Measurements from ENCODE around the gene GLRX5. TPM values are rescaled to one million over a fixed set of nuclear protein-coding genes. Genes with fewer than 3 reads are reported as not detected.

The GLRX5 gene
- total RNA-seq, 1 experiment from 2014 or later = 62.2 TPM

DNA sequence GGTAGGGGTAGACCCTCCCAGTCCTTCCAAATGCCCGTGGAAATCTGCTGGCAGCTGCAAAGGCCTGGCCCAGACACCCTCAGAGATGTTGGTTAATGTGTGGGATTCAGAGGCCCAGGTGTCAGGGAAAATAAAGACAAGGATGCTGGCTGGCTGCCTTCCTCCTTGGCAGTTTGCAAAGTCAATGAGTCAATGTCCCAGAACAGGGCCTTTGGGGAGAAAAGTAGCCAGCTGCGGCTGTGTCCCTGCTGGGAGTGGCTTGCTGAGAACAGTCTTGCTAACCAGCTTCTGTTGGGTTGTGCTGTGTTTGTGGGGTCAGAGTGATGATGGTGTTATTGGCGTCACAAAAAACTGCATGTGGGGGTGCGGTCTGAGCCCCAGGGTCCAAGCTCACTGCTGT, 29.2 kb downstream of the GLRX5 start:
- Mint-ChIP-seq H3K27ac (peak overlapping the region in 1 of 3 experiments; percentile 76; a peak in 1 of 7 replicates), H3K9me3 (peaks cover 0 to 2% of the 10 kb centered on the region in 2 experiments; a peak in 2 of 5 replicates)

More for the DNA sequence above, 29.2 kb downstream of the GLRX5 start:
- no CpG with 5 or more reads among the region's 4 CpGs for WGBS (ENCODE audit: extremely low coverage, insufficient read length, low lambda C conversion rate)
- no peaks in the 10 kb centered on the region for H3K36me3 Mint-ChIP-seq (ENCODE audit: insufficient read depth in 1 of 3, low read depth in 3 of 3)
- no peak overlapping the region for H4K8ac ChIP-seq (replicated peaks; ENCODE audit: insufficient read length, low read depth, low read length)
- H2BK5ac ChIP-seq (ENCODE audit: insufficient read length, low read length) = no peak overlapping the region
- no peak overlapping the region for H3T11ph ChIP-seq (ENCODE audit: low read length)
- no peak overlapping the region for H2AK5ac ChIP-seq (ENCODE audit: insufficient read length, low read length)
- no peak overlapping the region for H3K23ac ChIP-seq (ENCODE audit: insufficient read length, low read depth, low read length)
- no peak overlapping the region for H3K4ac ChIP-seq (ENCODE audit: low read depth, low read length)
- peaks cover 29% of the 10 kb centered on the region for H3K27me3 Mint-ChIP-seq (ENCODE audit: low read depth)
- H3K79me1 ChIP-seq (ENCODE audit: insufficient read depth, low read depth, low read length, poor library complexity, severe bottlenecking) = no peaks in the 10 kb centered on the region
- no peak overlapping the region for H3K4me3 Mint-ChIP-seq
- no peak overlapping the region for H3K27ac ChIP-seq (ENCODE audit: insufficient read length, low read depth, low read length)
- no peak overlapping the region for H4K5ac ChIP-seq (ENCODE audit: insufficient read length, low read depth, low read length)
- no peak overlapping the region for H2BK20ac ChIP-seq (ENCODE audit: low read depth, low read length, poor library complexity, severe bottlenecking)
- H3K27me3 ChIP-seq (ENCODE audit: insufficient read depth, low read length) = no peaks in the 10 kb centered on the region
- H2BK12ac ChIP-seq (ENCODE audit: insufficient read length, low read depth, low read length) = no peak overlapping the region
- no peak overlapping the region for H3K14ac ChIP-seq (ENCODE audit: insufficient read depth, low read length)
- TF ChIP-seq, protein P1, sequence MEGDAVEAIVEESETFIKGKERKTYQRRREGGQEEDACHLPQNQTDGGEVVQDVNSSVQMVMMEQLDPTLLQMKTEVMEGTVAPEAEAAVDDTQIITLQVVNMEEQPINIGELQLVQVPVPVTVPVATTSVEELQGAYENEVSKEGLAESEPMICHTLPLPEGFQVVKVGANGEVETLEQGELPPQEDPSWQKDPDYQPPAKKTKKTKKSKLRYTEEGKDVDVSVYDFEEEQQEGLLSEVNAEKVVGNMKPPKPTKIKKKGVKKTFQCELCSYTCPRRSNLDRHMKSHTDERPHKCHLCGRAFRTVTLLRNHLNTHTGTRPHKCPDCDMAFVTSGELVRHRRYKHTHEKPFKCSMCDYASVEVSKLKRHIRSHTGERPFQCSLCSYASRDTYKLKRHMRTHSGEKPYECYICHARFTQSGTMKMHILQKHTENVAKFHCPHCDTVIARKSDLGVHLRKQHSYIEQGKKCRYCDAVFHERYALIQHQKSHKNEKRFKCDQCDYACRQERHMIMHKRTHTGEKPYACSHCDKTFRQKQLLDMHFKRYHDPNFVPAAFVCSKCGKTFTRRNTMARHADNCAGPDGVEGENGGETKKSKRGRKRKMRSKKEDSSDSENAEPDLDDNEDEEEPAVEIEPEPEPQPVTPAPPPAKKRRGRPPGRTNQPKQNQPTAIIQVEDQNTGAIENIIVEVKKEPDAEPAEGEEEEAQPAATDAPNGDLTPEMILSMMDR (conservative IDR thresholded peaks at IDR 0.05) = no peak
- H3K79me2 ChIP-seq (ENCODE audit: insufficient read depth, low read length) = no peaks in the 10 kb centered on the region
- no peak overlapping the region for H2BK120ac ChIP-seq (ENCODE audit: low read depth, low read length, poor library complexity, severe bottlenecking)
- no peaks in the 10 kb centered on the region for H3K9me3 ChIP-seq (ENCODE audit: control insufficient read depth, low read depth, low read length)
- peaks cover 17 to 32% of the 10 kb centered on the region in 2 experiments for H3K4me1 Mint-ChIP-seq
- no peak overlapping the region for H3K56ac ChIP-seq (ENCODE audit: insufficient read length, low read depth, low read length)
- peaks cover 3% of the 10 kb centered on the region; the same call in 1 of the 2 replicates for H3K4me1 ChIP-seq (ENCODE audit: insufficient read depth, low read length)
- no peaks in the 10 kb centered on the region for H3K23me2 ChIP-seq (ENCODE audit: insufficient read length, low read depth, low read length, poor library complexity, severe bottlenecking)
- H3K9ac ChIP-seq (ENCODE audit: extremely low read depth, insufficient read length, low read length) = no peak overlapping the region
- no peak overlapping the region for H2AFZ ChIP-seq (ENCODE audit: low read length)
- H4K20me1 ChIP-seq (ENCODE audit: control insufficient read depth, insufficient read depth, insufficient read length) = no peaks in the 10 kb centered on the region
- H2BK15ac ChIP-seq (ENCODE audit: low read depth, low read length) = no peak overlapping the region
- no peak overlapping the region for H4K91ac ChIP-seq (ENCODE audit: insufficient read length, low read depth, low read length)
- peak overlapping the region; percentile 31 for H3K18ac ChIP-seq (ENCODE audit: insufficient read length, low read depth, low read length)
- H3K4me2 ChIP-seq (ENCODE audit: insufficient read depth, insufficient read length, low read length) = no peak overlapping the region
- DNase-seq = no peak
